Thymus (tissue), 14 donors: Measurements from ENCODE around the gene BACE1. TPM values are rescaled to one million over a fixed set of nuclear protein-coding genes. Genes with fewer than 3 reads are reported as not detected.

Source experiments
- DNase-seq, 9 donors: peaks; one replicate each; pipeline ENCODE4 v3.0.0-alpha.2; 2013; ENCODE audit warnings: low spot score in 9 of 9, low read depth in 6 of 9, missing footprints in 1 of 9
- H3K27ac ChIP-seq, 2 donors: one replicate each; pipeline ENCODE4 v1.5.1; 2013; ENCODE audit warnings: control low read depth in 1 of 2, low read depth in 1 of 2, low read length in 1 of 2, mild to moderate bottlenecking in 1 of 2, moderate library complexity in 1 of 2
- H3K27me3 ChIP-seq, 2 donors: one replicate each; pipeline ENCODE4 v1.5.1; 2013; ENCODE audit warnings: low read length in 1 of 2; ENCODE audit not compliant: control insufficient read depth in 2 of 2, insufficient read depth in 1 of 2
- H3K36me3 ChIP-seq, 2 donors: one replicate each; pipeline ENCODE4 v1.5.1; 2013; ENCODE audit warnings: low read length in 1 of 2, mild to moderate bottlenecking in 1 of 2, moderate library complexity in 1 of 2; ENCODE audit not compliant: control insufficient read depth in 2 of 2, insufficient read depth in 2 of 2
- H3K4me1 ChIP-seq, 2 donors: one replicate each; pipeline ENCODE4 v1.5.1; 2013; ENCODE audit warnings: low read length in 2 of 2; ENCODE audit not compliant: control insufficient read depth in 2 of 2, insufficient read depth in 2 of 2
- H3K4me3 ChIP-seq, 2 donors: one replicate each; pipeline ENCODE4 v1.5.1; 2013; ENCODE audit warnings: low read length in 2 of 2, control low read depth in 1 of 2, mild to moderate bottlenecking in 1 of 2
- H3K9me3 ChIP-seq, 2 donors: one replicate each; pipeline ENCODE4 v1.5.1; 2013; ENCODE audit warnings: low read length in 1 of 2, mild to moderate bottlenecking in 1 of 2; ENCODE audit not compliant: control insufficient read depth in 2 of 2, insufficient read depth in 1 of 2
- WGBS: extraction: QIAGEN DNeasy Blood & Tissue Kit; methylation state at CpG from one replicate; pipeline ENCODE4 v1.1.7; 2013; 5-methylcytosine and 5-hydroxymethylcytosine counted together
- long read RNA-seq, 10 donors: transcript quantifications; one replicate each; lab custom pipeline, GENCODE V29; 2026
- polyA plus RNA-seq: library from polyadenylated mRNA; stranded (reverse); fragments of 200-250 nt; gene quantifications from one replicate; pipeline ENCODE4 v1.2.3, GENCODE V29; 2013
- total RNA-seq: library from RNA; stranded (reverse); fragments of 120-200 nt; gene quantifications from one replicate; pipeline ENCODE4 v1.2.4, GENCODE V29; 2013
- donor health status: healthy.

Gene BACE1
- 1.7 TPM for total RNA-seq
- polyA plus RNA-seq, result 4.9 TPM
- long read RNA-seq, donor 1, full-length matches to known transcripts, result 1 of 1 reads
- long read RNA-seq, donor 1, partial matches to known transcripts, result 0 of 1 reads
- long read RNA-seq, donor 1, other reads (novel, unspliced or antisense), result 0 of 1 reads
- long read RNA-seq, donor 2, result 0 reads
- long read RNA-seq, donor 3, full-length matches to known transcripts, result 2 of 2 reads
- long read RNA-seq, donor 3, partial matches to known transcripts, result 0 of 2 reads
- long read RNA-seq, donor 3, other reads (novel, unspliced or antisense), result 0 of 2 reads
- long read RNA-seq, donor 4, partial matches to known transcripts, result 0 of 7 reads
- long read RNA-seq, donor 4, other reads (novel, unspliced or antisense), result 7 of 7 reads
- long read RNA-seq, donor 5, full-length matches to known transcripts, result 5 of 5 reads
- long read RNA-seq, donor 5, partial matches to known transcripts, result 0 of 5 reads
- long read RNA-seq, donor 5, other reads (novel, unspliced or antisense), result 0 of 5 reads
- long read RNA-seq, donor 6, full-length matches to known transcripts, result 1 of 1 reads
- long read RNA-seq, donor 6, partial matches to known transcripts, result 0 of 1 reads
- long read RNA-seq, donor 6, other reads (novel, unspliced or antisense), result 0 of 1 reads
- long read RNA-seq, donor 7, partial matches to known transcripts, result 8 of 8 reads
- long read RNA-seq, donor 7, other reads (novel, unspliced or antisense), result 0 of 8 reads
- long read RNA-seq, donor 8, full-length matches to known transcripts, result 1 of 1 reads
- long read RNA-seq, donor 8, partial matches to known transcripts, result 0 of 1 reads
- long read RNA-seq, donor 8, other reads (novel, unspliced or antisense), result 0 of 1 reads
- long read RNA-seq, donor 9, result 0 reads
- long read RNA-seq, donor 10, partial matches to known transcripts, result 0 of 1 reads
- long read RNA-seq, donor 10, other reads (novel, unspliced or antisense), result 0 of 1 reads

- H3K27me3 ChIP-seq, result peaks cover 4 to 44% of the 10 kb centered on the region in 2 donors
- peaks cover 6 to 9% of the 10 kb centered on the region in 2 donors for H3K4me1 ChIP-seq
- H3K4me3 ChIP-seq, result peak within 1 kb of the TSS; percentile 39 to 58
- DNase-seq, result peak in 1 of 9 donors; percentile 28
- H3K27ac ChIP-seq, result peak within 1 kb of the TSS in 1 of 2 donors; percentile 27
- WGBS, result 16% methylated on average over 29 of the region's 29 CpGs
- no peaks in the 10 kb centered on the region for H3K9me3 ChIP-seq
- no peaks in the 10 kb centered on the region for H3K36me3 ChIP-seq
Measured at GRCh38 chr11:117316197-117316961, at the start of gene BACE1. TSS of gene BACE1 (minus strand) at chr11:117316256. CDS start at chr11:117315795, 461 bp downstream.

- H3K4me1 ChIP-seq, result no peaks in the 10 kb centered on the region
- 97% methylated on average over 8 of the region's 8 CpGs for WGBS
- no peak overlapping the region for H3K4me3 ChIP-seq
- no peak overlapping the region for H3K27ac ChIP-seq
- H3K36me3 ChIP-seq, result peaks cover 18 to 31% of the 10 kb centered on the region in 2 donors
- no peak for DNase-seq
- no peaks in the 10 kb centered on the region for H3K9me3 ChIP-seq
- no peaks in the 10 kb centered on the region for H3K27me3 ChIP-seq
Measured at GRCh38 chr11:117361432-117361831, 45.4 kb upstream of the BACE1 start.

- Histone ChIP-seq H3K36me3 (peaks cover 22 to 46% of the 10 kb centered on the region in 2 donors), H3K9me3 (no peaks in the 10 kb centered on the region), H3K4me3 (no peak overlapping the region), H3K27ac (no peak overlapping the region), H3K4me1 (no peaks in the 10 kb centered on the region), H3K27me3 (no peaks in the 10 kb centered on the region)
- no peak for DNase-seq
- WGBS, result 95% methylated on average over 9 of the region's 9 CpGs
Measured at GRCh38 chr11:117356126-117356890, 40.3 kb upstream of the BACE1 start.

- Histone ChIP-seq H3K4me1 (no peaks in the 10 kb centered on the region), H3K9me3 (no peaks in the 10 kb centered on the region), H3K4me3 (no peak overlapping the region), H3K27ac (no peak overlapping the region), H3K27me3 (no peaks in the 10 kb centered on the region), H3K36me3 (peaks cover 22 to 39% of the 10 kb centered on the region in 2 donors)
- WGBS, result 96% methylated on average over 4 of the region's 4 CpGs
- DNase-seq, result no peak
Measured at GRCh38 chr11:117354550-117354949, 38.5 kb upstream of the BACE1 start.

GRCh38 chr11:117345039-117345438 lies 29.0 kb upstream of the BACE1 start:
- no peaks in the 10 kb centered on the region for H3K9me3 ChIP-seq
- H3K36me3 ChIP-seq, result peaks cover 16 to 18% of the 10 kb centered on the region in 2 donors
- no peaks in the 10 kb centered on the region for H3K4me1 ChIP-seq
- H3K27ac ChIP-seq, result no peak overlapping the region
- no peak overlapping the region for H3K4me3 ChIP-seq
- WGBS, result 98% methylated on average over 2 of the region's 2 CpGs
- H3K27me3 ChIP-seq, result no peaks in the 10 kb centered on the region
- DNase-seq, result no peak

- Histone ChIP-seq H3K27me3 (no peaks in the 10 kb centered on the region), H3K4me1 (peaks cover 3 to 10% of the 10 kb centered on the region in 2 donors), H3K4me3 (no peak overlapping the region), H3K36me3 (peaks cover 9 to 11% of the 10 kb centered on the region in 2 donors), H3K9me3 (no peaks in the 10 kb centered on the region), H3K27ac (no peak overlapping the region)
- WGBS, result 97% methylated on average over 4 of the region's 4 CpGs
- DNase-seq, result no peak
Measured at GRCh38 chr11:117337076-117337475, 21.0 kb upstream of the BACE1 start.

GRCh38 chr11:117335399-117335798 lies 19.3 kb upstream of the BACE1 start:
- no peaks in the 10 kb centered on the region for H3K9me3 ChIP-seq
- no peak overlapping the region for H3K4me3 ChIP-seq
- peaks cover 3 to 10% of the 10 kb centered on the region in 2 donors for H3K4me1 ChIP-seq
- peaks cover 7% of the 10 kb centered on the region in 2 donors for H3K36me3 ChIP-seq
- no peak for DNase-seq
- H3K27me3 ChIP-seq, result no peaks in the 10 kb centered on the region
- H3K27ac ChIP-seq, result no peak overlapping the region
- 85% methylated on average over 5 of the region's 5 CpGs for WGBS

- Histone ChIP-seq H3K4me1 (peaks cover 3 to 10% of the 10 kb centered on the region in 2 donors), H3K36me3 (peaks cover 3 to 6% of the 10 kb centered on the region in 2 donors), H3K4me3 (no peak overlapping the region), H3K27me3 (no peaks in the 10 kb centered on the region), H3K9me3 (no peaks in the 10 kb centered on the region), H3K27ac (no peak overlapping the region)
- 97% methylated on average over 6 of the region's 6 CpGs for WGBS
- no peak for DNase-seq
Measured at GRCh38 chr11:117334896-117335295, 18.8 kb upstream of the BACE1 start.
